ENCODE data around the gene TMEM131L.
A peak's percentile ranks its signal among the peaks of the same experiment; 100 is the strongest.

Gene TMEM131L, protein sequence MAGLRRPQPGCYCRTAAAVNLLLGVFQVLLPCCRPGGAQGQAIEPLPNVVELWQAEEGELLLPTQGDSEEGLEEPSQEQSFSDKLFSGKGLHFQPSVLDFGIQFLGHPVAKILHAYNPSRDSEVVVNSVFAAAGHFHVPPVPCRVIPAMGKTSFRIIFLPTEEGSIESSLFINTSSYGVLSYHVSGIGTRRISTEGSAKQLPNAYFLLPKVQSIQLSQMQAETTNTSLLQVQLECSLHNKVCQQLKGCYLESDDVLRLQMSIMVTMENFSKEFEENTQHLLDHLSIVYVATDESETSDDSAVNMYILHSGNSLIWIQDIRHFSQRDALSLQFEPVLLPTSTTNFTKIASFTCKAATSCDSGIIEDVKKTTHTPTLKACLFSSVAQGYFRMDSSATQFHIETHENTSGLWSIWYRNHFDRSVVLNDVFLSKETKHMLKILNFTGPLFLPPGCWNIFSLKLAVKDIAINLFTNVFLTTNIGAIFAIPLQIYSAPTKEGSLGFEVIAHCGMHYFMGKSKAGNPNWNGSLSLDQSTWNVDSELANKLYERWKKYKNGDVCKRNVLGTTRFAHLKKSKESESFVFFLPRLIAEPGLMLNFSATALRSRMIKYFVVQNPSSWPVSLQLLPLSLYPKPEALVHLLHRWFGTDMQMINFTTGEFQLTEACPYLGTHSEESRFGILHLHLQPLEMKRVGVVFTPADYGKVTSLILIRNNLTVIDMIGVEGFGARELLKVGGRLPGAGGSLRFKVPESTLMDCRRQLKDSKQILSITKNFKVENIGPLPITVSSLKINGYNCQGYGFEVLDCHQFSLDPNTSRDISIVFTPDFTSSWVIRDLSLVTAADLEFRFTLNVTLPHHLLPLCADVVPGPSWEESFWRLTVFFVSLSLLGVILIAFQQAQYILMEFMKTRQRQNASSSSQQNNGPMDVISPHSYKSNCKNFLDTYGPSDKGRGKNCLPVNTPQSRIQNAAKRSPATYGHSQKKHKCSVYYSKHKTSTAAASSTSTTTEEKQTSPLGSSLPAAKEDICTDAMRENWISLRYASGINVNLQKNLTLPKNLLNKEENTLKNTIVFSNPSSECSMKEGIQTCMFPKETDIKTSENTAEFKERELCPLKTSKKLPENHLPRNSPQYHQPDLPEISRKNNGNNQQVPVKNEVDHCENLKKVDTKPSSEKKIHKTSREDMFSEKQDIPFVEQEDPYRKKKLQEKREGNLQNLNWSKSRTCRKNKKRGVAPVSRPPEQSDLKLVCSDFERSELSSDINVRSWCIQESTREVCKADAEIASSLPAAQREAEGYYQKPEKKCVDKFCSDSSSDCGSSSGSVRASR (N-terminal part only)

DNA sequence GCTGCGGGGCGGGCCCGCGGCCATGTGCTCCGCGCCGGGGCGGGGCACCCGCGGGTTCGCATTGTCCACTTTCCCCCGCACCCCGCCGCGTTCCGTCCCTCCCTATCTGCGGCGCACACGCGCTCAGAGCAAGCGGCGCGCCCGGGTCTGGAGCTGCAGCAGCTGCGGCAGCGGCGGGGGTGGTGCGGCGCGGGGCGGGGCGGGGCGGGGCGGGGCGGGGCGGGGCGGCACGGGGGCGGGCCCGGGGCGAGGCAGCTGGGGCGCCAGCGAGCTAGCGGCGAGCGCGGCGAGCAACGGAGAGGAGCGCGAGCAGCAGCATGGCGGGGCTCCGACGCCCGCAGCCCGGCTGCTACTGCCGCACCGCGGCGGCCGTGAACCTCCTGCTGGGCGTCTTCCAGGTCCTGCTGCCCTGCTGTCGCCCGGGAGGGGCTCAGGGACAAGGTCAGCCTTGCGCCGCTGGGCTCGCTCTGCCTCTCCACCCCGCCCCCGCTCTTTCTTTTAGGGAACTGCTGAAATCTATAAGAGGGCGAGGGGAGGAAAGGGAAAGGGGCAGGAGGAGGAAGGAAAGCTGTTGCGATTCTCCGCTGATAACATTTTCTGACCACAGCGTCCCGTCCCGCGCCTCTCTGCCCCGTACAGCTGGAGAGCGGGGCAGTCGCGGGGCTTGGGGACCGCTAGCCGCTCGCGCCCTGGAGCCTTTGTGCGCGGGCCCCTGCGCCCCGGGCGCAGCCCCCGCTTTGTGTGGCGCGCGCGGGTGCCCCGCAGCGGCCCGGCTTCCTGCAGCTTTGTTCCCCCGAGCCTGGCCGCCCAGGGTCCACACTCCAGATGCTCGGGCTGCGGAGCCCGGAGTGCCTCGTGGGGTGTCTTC, at the start of gene TMEM131L:
TSS of gene TMEM131L (plus strand) at position 280 of the 868 bp plus-strand sequence. CDS start at position 318, 38 bp downstream.
- TF ChIP-seq, protein P1, sequence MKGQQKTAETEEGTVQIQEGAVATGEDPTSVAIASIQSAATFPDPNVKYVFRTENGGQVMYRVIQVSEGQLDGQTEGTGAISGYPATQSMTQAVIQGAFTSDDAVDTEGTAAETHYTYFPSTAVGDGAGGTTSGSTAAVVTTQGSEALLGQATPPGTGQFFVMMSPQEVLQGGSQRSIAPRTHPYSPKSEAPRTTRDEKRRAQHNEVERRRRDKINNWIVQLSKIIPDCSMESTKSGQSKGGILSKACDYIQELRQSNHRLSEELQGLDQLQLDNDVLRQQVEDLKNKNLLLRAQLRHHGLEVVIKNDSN (IDR thresholded peaks at IDR 0.05): 0 out of 2 replicates have a peak, but pooled peaks have one; percentile 17
- peak; percentile 57; the same call in 1 of the 2 replicates for TF ChIP-seq TAF1 (IDR thresholded peaks at IDR 0.05; ENCODE audit: low read depth)
- no peak for TF ChIP-seq ZBTB7A (IDR thresholded peaks at IDR 0.05; ENCODE audit: low read depth)
- TF ChIP-seq EGR1 (IDR thresholded peaks at IDR 0.05): peak; percentile 46; the same call in 1 of the 2 replicates
- TF ChIP-seq, protein P2, sequence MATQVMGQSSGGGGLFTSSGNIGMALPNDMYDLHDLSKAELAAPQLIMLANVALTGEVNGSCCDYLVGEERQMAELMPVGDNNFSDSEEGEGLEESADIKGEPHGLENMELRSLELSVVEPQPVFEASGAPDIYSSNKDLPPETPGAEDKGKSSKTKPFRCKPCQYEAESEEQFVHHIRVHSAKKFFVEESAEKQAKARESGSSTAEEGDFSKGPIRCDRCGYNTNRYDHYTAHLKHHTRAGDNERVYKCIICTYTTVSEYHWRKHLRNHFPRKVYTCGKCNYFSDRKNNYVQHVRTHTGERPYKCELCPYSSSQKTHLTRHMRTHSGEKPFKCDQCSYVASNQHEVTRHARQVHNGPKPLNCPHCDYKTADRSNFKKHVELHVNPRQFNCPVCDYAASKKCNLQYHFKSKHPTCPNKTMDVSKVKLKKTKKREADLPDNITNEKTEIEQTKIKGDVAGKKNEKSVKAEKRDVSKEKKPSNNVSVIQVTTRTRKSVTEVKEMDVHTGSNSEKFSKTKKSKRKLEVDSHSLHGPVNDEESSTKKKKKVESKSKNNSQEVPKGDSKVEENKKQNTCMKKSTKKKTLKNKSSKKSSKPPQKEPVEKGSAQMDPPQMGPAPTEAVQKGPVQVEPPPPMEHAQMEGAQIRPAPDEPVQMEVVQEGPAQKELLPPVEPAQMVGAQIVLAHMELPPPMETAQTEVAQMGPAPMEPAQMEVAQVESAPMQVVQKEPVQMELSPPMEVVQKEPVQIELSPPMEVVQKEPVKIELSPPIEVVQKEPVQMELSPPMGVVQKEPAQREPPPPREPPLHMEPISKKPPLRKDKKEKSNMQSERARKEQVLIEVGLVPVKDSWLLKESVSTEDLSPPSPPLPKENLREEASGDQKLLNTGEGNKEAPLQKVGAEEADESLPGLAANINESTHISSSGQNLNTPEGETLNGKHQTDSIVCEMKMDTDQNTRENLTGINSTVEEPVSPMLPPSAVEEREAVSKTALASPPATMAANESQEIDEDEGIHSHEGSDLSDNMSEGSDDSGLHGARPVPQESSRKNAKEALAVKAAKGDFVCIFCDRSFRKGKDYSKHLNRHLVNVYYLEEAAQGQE (IDR thresholded peaks at IDR 0.05; ENCODE audit: low read depth): no peak
- TF ChIP-seq, protein P3, sequence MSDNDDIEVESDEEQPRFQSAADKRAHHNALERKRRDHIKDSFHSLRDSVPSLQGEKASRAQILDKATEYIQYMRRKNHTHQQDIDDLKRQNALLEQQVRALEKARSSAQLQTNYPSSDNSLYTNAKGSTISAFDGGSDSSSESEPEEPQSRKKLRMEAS (IDR thresholded peaks at IDR 0.05): peak; percentile 83
- 0 out of 2 replicates have a peak, but pooled peaks have one; percentile 34 for TF ChIP-seq NFIC (IDR thresholded peaks at IDR 0.05)
- TF ChIP-seq EP300 (IDR thresholded peaks at IDR 0.05; ENCODE audit: borderline replicate concordance): no peak
- TF ChIP-seq YY1 (IDR thresholded peaks at IDR 0.05; ENCODE audit: low read depth): peak; percentile 63
- no peak for TF ChIP-seq RAD21 (IDR thresholded peaks at IDR 0.05; ENCODE audit: low read depth)
- TF ChIP-seq TEAD4 (IDR thresholded peaks at IDR 0.05): no peak
- TF ChIP-seq FOXM1 (IDR thresholded peaks at IDR 0.05; ENCODE audit: borderline replicate concordance, low read depth): no peak
- no peak for TF ChIP-seq TCF12 (IDR thresholded peaks at IDR 0.05; ENCODE audit: low read depth)
- no peak for TF ChIP-seq CREB1 (IDR thresholded peaks at IDR 0.05; ENCODE audit: low read depth)
- no peak for TF ChIP-seq CEBPB (IDR thresholded peaks at IDR 0.05)

DNA sequence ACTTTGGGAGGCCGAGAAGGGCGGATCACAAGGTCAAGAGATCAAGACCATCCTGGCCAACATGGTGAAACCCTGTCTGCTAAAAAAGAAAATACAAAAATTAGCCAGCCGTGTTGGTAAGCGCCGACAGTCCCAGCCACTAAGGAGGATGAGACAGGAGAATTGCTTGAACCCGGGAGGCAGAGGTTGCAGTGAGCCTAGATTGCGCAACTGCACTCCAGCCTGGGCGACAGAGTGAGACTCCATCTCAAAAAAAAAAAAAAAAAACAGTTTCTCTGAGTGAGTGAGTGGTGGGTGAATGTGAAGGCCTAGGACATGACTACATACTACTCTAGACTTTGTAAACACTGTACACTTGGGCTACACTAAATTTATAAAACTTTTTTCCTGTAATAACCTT, 49.7 kb upstream of the TMEM131L start:
- peak; percentile 86 for TF ChIP-seq CEBPB (IDR thresholded peaks at IDR 0.05)

DNA sequence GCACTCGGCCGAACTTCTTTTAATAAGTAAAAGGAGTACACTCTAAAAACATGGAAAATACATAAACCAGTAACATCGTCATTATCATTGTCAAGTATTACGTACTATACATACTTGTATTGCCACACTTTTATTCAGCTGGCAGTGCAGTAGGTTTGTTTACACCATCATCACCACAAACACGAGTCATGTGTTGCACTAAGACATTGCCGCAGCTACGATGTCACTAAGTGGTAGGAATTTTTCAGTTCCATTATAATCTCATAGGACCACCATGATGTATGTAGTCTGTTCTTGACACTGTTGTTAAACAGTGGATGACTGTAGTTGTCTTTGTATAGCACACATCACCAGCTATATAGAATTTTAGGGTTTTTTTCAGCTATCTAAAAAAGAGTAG, 48.0 kb upstream of the TMEM131L start:
- TF ChIP-seq ZBTB7A (IDR thresholded peaks at IDR 0.05; ENCODE audit: low read depth): no peak
- TF ChIP-seq, protein P2 (IDR thresholded peaks at IDR 0.05; ENCODE audit: low read depth): no peak
- TF ChIP-seq, protein P1 (IDR thresholded peaks at IDR 0.05): no peak
- no peak for TF ChIP-seq CREB1 (IDR thresholded peaks at IDR 0.05; ENCODE audit: low read depth)
- TF ChIP-seq YY1 (IDR thresholded peaks at IDR 0.05; ENCODE audit: low read depth): no peak
- TF ChIP-seq, protein P3 (IDR thresholded peaks at IDR 0.05): no peak
- TF ChIP-seq RAD21 (IDR thresholded peaks at IDR 0.05; ENCODE audit: low read depth): no peak
- TF ChIP-seq EP300 (IDR thresholded peaks at IDR 0.05; ENCODE audit: borderline replicate concordance): no peak
- no peak for TF ChIP-seq TEAD4 (IDR thresholded peaks at IDR 0.05)
- TF ChIP-seq NFIC (IDR thresholded peaks at IDR 0.05): no peak
- TF ChIP-seq CEBPB (IDR thresholded peaks at IDR 0.05): no peak
- no peak for TF ChIP-seq TCF12 (IDR thresholded peaks at IDR 0.05; ENCODE audit: low read depth)
- TF ChIP-seq TAF1 (IDR thresholded peaks at IDR 0.05; ENCODE audit: low read depth): no peak
- no peak for TF ChIP-seq EGR1 (IDR thresholded peaks at IDR 0.05)
- no peak for TF ChIP-seq FOXM1 (IDR thresholded peaks at IDR 0.05; ENCODE audit: borderline replicate concordance, low read depth)

DNA sequence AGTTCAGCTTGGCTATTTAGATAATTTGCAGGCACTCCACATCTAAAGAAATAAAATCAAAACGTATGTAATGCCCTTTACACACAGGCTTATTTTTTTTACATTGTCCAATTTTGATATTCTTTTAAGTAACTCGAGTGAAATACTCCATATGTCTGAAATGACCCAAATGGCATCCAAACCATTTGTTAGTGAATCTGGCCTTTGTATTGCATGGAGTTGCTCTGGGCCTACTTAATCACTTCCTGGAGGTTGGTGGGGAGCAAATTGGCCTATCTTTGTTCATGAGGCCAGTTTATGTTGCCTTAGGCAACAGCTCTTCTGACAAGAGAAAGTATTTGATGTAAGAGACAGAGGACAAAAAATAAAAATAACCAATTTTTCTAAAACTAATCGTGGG, 47.6 kb upstream of the TMEM131L start:
- TF ChIP-seq NFIC (IDR thresholded peaks at IDR 0.05) (no peak), EGR1 (IDR thresholded peaks at IDR 0.05) (no peak)

Measured in Ishikawa (cell line).